HepG2 (cell line): ENCODE results near the gene SHROOM1. TPM values are rescaled to one million over a fixed set of nuclear protein-coding genes. Genes with fewer than 3 reads are reported as not detected.

Experiments
- ATF2 ChIP-seq: sonication (generic); formaldehyde crosslinking; IDR thresholded peaks from 2 replicates; pipeline ENCODE4 v1.4.0; 2020; ENCODE audit warnings: missing genetic modification reagents
- CBX5 ChIP-seq: sonication (generic); formaldehyde crosslinking; IDR thresholded peaks from 2 replicates; pipeline ENCODE4 v1.4.0; 2020; ENCODE audit warnings: missing genetic modification reagents, borderline replicate concordance
- CENPT ChIP-seq: sonication (generic); formaldehyde crosslinking; IDR thresholded peaks from 2 replicates; pipeline ENCODE4 v1.8.0; 2022; ENCODE audit warnings: low read depth, mild to moderate bottlenecking, moderate library complexity, missing genetic modification reagents
- CENPX ChIP-seq: sonication (generic); formaldehyde crosslinking; IDR thresholded peaks from 2 replicates; pipeline ENCODE4 v1.9.0; 2021; ENCODE audit warnings: mild to moderate bottlenecking, missing genetic modification reagents, moderate library complexity
- FOXO1 ChIP-seq: sonication (generic); formaldehyde crosslinking; IDR thresholded peaks from 2 replicates; pipeline ENCODE4 v1.4.0; 2020; ENCODE audit warnings: missing genetic modification reagents
- IKZF5 ChIP-seq: IDR thresholded peaks from 2 replicates; pipeline ENCODE4 v1.6.1; 2018; ENCODE audit warnings: missing genetic modification reagents, mild to moderate bottlenecking, missing compliant biosample characterization
- NCOA2 ChIP-seq: sonication (generic); formaldehyde crosslinking; IDR thresholded peaks from 2 replicates; pipeline ENCODE4 v1.8.0; 2022; ENCODE audit warnings: inconsistent platforms
- RFX5 ChIP-seq: IDR thresholded peaks from 2 replicates; pipeline ENCODE4 v1.6.1; 2011; ENCODE audit warnings: low read depth, low read length, improper control_type of control experiment
- SMAD9 ChIP-seq: sonication (generic); formaldehyde crosslinking; IDR thresholded peaks from 2 replicates; pipeline ENCODE4 v1.5.1; 2020; ENCODE audit warnings: mild to moderate bottlenecking, missing genetic modification reagents
- TAF15 ChIP-seq: fragments of 200-400 bp; formaldehyde crosslinking; IDR thresholded peaks from one replicate; pipeline ENCODE4 v1.6.1; 2018; ENCODE audit warnings: mild to moderate bottlenecking, low read depth, low read length; ENCODE audit not compliant: poor library complexity, severe bottlenecking
- TCF12 ChIP-seq, 2 experiments: fragments of 450-650 bp in 1 of 2; sonication (generic) in 1 of 2; formaldehyde crosslinking in 1 of 2; IDR thresholded peaks; 2 replicates each; pipeline versions ENCODE4 v1.6.1 to v1.8.0; 2017 to 2022; ENCODE audit warnings: antibody characterized with exemption in 1 of 2, mild to moderate bottlenecking in 1 of 2, missing genetic modification reagents in 1 of 2, moderate library complexity in 1 of 2
- ZBED4 ChIP-seq: sonication (generic); formaldehyde crosslinking; IDR thresholded peaks from 2 replicates; pipeline ENCODE4 v1.4.0; 2020; ENCODE audit warnings: missing genetic modification reagents, borderline replicate concordance
- ZBTB39 ChIP-seq: sonication (generic); formaldehyde crosslinking; IDR thresholded peaks from 2 replicates; pipeline ENCODE4 v1.5.0; 2020; ENCODE audit warnings: missing genetic modification reagents
- ZHX1 ChIP-seq: sonication (generic); formaldehyde crosslinking; IDR thresholded peaks from 2 replicates; pipeline ENCODE4 v1.8.1; 2022; ENCODE audit warnings: low read depth, mild to moderate bottlenecking, missing genetic modification reagents
- ZNF451 ChIP-seq: sonication (generic); formaldehyde crosslinking; IDR thresholded peaks from 2 replicates; pipeline ENCODE4 v1.5.0; 2020; ENCODE audit warnings: mild to moderate bottlenecking, missing genetic modification reagents
- polyA plus RNA-seq, 8 experiments: library from polyadenylated mRNA; depleted of rRNA in 3 of 8; stranded (reverse) in 7 of 8; unstranded in 1 of 8; fragments of >200 nt; fragmentation: Illumina TruSeq in 4 of 8; extraction: Trizol in 4 of 8; gene quantifications; 2 replicates each; pipeline versions ENCODE4 v1.2.1 to v1.2.3, GENCODE V29; 2011 to 2016; ENCODE audit warnings: low read depth in 4 of 8, missing spikeins in 1 of 8, mixed read lengths in 1 of 8; ENCODE audit not compliant: insufficient read depth in 1 of 8
- total RNA-seq, 5 experiments: library from RNA; depleted of rRNA; stranded (reverse); fragments of >200 nt; fragmentation: Illumina TruSeq; extraction: Trizol; gene quantifications; 2 replicates each; pipeline ENCODE4 v1.2.3, GENCODE V29; 2016; ENCODE audit warnings: low read depth in 1 of 5

SHROOM1 gene
- total and polyA plus RNA-seq, 2 of the 13 experiments (the other 11 are each of a cell fraction or from before 2014, with no cell fraction given): 18.2 to 25.7 TPM

GRCh38 chr5:132838516-132839282 lies 8.3 kb upstream of the SHROOM1 start (continued):
- TF ChIP-seq IKZF5 (CRISPR knock-in tag): no peak; the same call in 1 of the 2 replicates
- no peak for TF ChIP-seq ZBTB39
- TF ChIP-seq CENPT: no peak
- TF ChIP-seq ATF2 (CRISPR knock-in tag): no peak
- TF ChIP-seq TAF15: no peak
- no peak for TF ChIP-seq RFX5
- no peak for TF ChIP-seq TCF12 (IDR thresholded peaks at IDR 0.05)
- TF ChIP-seq TCF12 (CRISPR knock-in tag; IDR thresholded peaks at IDR 0.05): 0 out of 2 replicates have a peak, but pooled peaks have one; percentile 50
- no peak for TF ChIP-seq CBX5
- TF ChIP-seq FOXO1 (CRISPR knock-in tag): no peak; the same call in 1 of the 2 replicates
- TF ChIP-seq ZNF451: no peak
- TF ChIP-seq ZHX1 (CRISPR knock-in tag): no peak
- no peak for TF ChIP-seq CENPX (CRISPR knock-in tag)
- no peak for TF ChIP-seq NCOA2 (CRISPR knock-in tag)
- TF ChIP-seq SMAD9 (CRISPR knock-in tag): no peak
- TF ChIP-seq ZBED4 (CRISPR knock-in tag): no peak
